ENCODE measurements around the gene EPHA4.

EPHA4 gene

GRCh38 chr2:221381928-221382488 lies 190.1 kb downstream of the EPHA4 start:
- TF ChIP-seq, protein P1, sequence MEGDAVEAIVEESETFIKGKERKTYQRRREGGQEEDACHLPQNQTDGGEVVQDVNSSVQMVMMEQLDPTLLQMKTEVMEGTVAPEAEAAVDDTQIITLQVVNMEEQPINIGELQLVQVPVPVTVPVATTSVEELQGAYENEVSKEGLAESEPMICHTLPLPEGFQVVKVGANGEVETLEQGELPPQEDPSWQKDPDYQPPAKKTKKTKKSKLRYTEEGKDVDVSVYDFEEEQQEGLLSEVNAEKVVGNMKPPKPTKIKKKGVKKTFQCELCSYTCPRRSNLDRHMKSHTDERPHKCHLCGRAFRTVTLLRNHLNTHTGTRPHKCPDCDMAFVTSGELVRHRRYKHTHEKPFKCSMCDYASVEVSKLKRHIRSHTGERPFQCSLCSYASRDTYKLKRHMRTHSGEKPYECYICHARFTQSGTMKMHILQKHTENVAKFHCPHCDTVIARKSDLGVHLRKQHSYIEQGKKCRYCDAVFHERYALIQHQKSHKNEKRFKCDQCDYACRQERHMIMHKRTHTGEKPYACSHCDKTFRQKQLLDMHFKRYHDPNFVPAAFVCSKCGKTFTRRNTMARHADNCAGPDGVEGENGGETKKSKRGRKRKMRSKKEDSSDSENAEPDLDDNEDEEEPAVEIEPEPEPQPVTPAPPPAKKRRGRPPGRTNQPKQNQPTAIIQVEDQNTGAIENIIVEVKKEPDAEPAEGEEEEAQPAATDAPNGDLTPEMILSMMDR (conservative IDR thresholded peaks at IDR 0.05; ENCODE audit: low read depth): no peak
- ChIA-PET POLR2A (ENCODE audit: low non-redundant PET) (no interaction called here), CTCF (no interaction called here)
- no peak for DNase-seq (ENCODE audit: low spot score)
- no peak overlapping the region for H3K27ac ChIP-seq

GRCh38 chr2:221380686-221381085 lies 191.4 kb downstream of the EPHA4 start:
- DNase-seq (ENCODE audit: low spot score): no peak
- TF ChIP-seq, protein P1 (conservative IDR thresholded peaks at IDR 0.05; ENCODE audit: low read depth): no peak
- H3K27ac ChIP-seq: no peak overlapping the region
- ChIA-PET POLR2A (ENCODE audit: low non-redundant PET) (no interaction called here), CTCF (interaction anchor here (0.6 kb wide), 2 partner anchors 66 to 615 kb away, joined by 3 read pairs; no protein-coding TSS in a partner anchor)

DNA sequence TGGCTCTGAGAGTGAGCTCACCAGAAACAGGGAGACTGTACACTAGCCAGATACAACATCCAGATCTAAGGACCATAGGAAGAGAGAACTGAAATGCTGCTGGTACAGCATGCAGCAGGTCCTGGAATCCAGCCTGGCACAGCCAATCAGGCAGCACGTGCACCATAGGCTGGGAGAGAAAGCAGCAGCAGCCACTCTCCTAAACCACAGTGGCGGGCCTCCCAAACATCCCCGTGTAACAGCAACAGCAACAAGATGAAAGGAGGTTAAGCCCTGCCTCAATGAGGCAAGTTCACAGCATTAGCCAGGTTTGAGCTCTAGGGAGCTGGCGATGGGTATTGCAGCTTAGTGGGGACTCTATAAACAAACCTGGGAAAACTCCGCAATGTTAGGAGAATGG lies 192.0 kb downstream of the EPHA4 start:
- no peak for DNase-seq (ENCODE audit: low spot score)
- ChIA-PET POLR2A (ENCODE audit: low non-redundant PET) (no interaction called here), CTCF (interaction anchor here (0.6 kb wide), 2 partner anchors 65 to 616 kb away, joined by 3 read pairs; no protein-coding TSS in a partner anchor)
- no peak overlapping the region for H3K27ac ChIP-seq
- TF ChIP-seq, protein P1 (conservative IDR thresholded peaks at IDR 0.05; ENCODE audit: low read depth): no peak

DNA sequence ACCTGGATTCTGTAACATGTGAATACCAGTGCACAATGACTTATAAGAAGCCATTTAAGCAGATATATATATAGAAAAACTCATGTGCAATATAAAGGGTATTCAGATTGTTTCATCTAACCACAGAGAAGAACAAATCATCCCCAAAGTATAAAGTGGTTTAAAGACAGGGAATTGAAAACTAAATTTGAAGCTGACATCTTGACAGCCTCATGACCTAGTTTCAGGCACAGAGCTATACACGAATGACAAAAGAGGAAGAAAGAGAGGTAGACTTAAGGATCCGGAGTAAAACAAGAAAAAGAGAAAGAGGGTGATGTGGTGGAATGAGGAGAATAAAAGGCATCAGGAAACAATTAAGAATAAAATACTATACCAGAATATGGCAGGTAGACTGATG lies 194.5 kb downstream of the EPHA4 start:
- H3K27ac ChIP-seq: no peak overlapping the region
- TF ChIP-seq, protein P1 (conservative IDR thresholded peaks at IDR 0.05; ENCODE audit: low read depth): no peak
- CTCF ChIA-PET: interaction anchor here (0.6 to 0.7 kb wide), 2 partner anchors 89 to 1428 kb away, joined by 3 read pairs; no protein-coding TSS in a partner anchor
- DNase-seq (ENCODE audit: low spot score): no peak
- POLR2A ChIA-PET (ENCODE audit: low non-redundant PET): no interaction called here

DNA sequence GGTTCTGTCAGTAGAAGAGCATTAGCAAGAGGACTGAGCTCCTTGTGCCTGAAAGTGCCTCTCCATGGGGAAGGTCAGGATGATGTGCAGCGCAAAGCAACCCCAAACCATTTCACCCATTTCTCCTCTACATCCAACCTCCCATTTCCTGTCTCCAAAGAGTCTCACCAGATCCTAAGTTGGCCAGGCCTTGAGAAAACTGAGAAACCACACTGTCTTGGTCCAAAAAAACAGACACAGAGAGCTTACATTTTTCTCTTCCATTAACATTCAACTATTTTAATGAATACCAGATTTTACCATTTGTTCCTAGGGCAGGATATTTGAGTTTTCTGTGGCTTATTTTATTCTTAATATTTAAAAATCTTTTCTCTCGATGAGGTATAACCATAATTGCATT lies 195.0 kb downstream of the EPHA4 start:
- DNase-seq (ENCODE audit: low spot score): no peak
- ChIA-PET CTCF (interaction anchor here (0.6 to 0.7 kb wide), 2 partner anchors 89 to 1427 kb away, joined by 3 read pairs; no protein-coding TSS in a partner anchor), POLR2A (ENCODE audit: low non-redundant PET) (no interaction called here)
- TF ChIP-seq, protein P1 (conservative IDR thresholded peaks at IDR 0.05; ENCODE audit: low read depth): no peak
- H3K27ac ChIP-seq: no peak overlapping the region

GRCh38 chr2:221374234-221374633 lies 197.9 kb downstream of the EPHA4 start:
- POLR2A ChIA-PET (ENCODE audit: low non-redundant PET): no interaction called here
- CTCF ChIA-PET: no interaction called here
- TF ChIP-seq, protein P1 (conservative IDR thresholded peaks at IDR 0.05; ENCODE audit: low read depth): no peak
- no peak for DNase-seq (ENCODE audit: low spot score)
- H3K27ac ChIP-seq: no peak overlapping the region
